GM18508 (cell line): ENCODE results near the gene CD6.

Experiments
- ATAC-seq: cut with Tn5 transposase; IDR thresholded peaks from one replicate; pipeline ENCODE4 v1.9.1; 2021; ENCODE audit warnings: moderate number of reproducible peaks; ENCODE audit not compliant: insufficient read depth, unreplicated experiment

The CD6 gene

GRCh38 chr11:61007383-61007955 is 36.0 kb downstream of the CD6 start:
- no peak for ATAC-seq

DNA sequence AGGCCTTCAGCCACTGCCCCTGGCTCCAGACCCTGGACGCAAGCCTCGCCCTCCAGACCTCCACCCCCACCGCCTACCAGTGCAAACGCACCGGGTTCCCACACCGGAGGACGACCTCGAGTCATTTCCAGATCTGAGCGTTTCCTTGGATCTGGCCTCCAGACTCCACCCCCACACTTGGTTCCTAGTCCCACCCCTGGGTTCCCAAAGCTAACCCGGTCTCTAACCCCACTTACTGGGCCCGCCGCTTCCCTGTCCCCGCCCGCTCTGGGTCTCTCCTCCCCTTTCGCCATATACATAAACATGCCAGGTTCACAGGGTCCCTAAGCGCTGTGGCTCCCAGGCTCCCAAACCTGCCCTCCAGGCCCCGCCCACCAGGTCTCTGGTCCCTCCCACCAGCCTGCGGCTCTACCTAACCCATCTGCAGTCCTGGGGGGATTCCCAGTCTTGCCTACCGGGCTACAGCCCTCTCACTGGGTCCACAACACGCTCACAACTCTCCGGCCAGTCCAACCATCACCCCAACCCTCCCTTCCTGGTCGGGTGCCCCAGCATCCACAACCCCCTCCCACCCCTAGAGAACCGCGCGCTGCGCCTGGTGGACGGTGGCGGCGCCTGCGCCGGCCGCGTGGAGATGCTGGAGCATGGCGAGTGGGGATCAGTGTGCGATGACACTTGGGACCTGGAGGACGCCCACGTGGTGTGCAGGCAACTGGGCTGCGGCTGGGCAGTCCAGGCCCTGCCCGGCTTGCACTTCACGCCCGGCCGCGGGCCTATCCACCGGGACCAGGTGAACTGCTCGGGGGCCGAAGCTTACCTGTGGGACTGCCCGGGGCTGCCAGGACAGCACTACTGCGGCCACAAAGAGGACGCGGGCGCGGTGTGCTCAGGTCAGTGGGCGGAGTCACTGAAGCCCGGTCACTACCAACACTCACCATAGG is 36.7 kb downstream of the CD6 start:
- ATAC-seq: no peak

- ATAC-seq: no peak
These were observed 37.5 kb downstream of the CD6 start for GRCh38 chr11:61008971-61009370.

DNA sequence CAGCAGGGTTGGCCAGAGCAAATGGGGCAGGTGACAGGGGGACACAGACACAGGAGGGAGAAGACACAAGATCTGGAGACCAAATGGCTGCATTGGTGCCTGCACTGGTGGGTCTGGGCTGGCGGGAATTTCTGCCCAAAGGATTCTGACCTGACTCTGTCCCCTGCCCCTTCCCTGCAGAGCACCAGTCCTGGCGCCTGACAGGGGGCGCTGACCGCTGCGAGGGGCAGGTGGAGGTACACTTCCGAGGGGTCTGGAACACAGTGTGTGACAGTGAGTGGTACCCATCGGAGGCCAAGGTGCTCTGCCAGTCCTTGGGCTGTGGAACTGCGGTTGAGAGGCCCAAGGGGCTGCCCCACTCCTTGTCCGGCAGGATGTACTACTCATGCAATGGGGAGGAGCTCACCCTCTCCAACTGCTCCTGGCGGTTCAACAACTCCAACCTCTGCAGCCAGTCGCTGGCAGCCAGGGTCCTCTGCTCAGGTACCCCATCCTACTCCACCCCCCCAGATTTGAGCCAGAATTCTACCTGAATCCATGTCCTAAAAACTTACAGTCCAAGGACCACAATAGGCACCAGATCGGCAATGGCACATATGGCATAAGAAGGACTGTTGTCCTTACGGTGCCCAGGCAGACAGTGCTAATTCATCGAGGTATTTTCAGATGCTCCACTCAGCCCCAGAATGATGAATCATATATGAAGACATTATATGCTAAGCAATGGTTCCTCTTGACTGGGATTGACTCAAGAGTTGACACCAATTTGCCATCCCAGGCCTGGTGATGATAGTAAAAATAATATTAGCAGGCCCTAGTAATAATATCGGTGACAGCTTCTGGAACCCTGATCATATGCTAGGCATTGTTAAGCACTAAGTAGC is 38.2 kb downstream of the CD6 start:
- no peak for ATAC-seq

DNA sequence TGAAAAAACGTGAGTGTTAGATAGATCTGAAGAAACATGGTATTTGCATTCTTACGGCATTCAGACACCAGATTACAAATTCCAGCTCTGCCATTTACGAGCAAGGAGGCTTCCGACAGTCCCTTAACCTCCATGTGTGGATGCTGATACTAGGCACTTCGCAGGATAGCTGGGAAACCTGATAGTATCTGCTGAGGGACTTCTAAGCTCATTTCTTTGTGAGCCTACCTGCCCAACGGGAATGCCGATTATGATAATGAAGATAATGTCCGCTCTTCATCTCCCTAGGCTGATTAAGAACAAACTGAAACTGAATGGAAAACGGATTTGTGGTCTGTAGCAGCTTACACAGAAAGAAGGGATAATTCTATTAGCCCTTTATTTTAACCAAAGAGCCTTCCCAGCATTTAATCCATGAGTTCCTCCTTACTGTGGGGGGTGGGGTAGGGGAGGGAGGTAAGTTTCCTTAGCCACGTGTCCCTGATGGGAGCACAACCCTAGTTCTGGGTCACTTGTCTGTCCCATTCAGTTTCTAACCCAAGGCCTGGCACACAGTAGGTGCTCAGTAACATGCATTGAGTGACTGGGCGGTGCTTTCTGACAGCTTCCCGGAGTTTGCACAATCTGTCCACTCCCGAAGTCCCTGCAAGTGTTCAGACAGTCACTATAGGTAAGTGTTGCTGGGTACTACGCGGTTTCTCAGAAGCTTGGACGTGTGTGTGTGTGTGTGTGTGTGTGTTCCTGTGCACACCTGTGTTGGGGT is 39.2 kb downstream of the CD6 start:
- ATAC-seq: no peak

DNA sequence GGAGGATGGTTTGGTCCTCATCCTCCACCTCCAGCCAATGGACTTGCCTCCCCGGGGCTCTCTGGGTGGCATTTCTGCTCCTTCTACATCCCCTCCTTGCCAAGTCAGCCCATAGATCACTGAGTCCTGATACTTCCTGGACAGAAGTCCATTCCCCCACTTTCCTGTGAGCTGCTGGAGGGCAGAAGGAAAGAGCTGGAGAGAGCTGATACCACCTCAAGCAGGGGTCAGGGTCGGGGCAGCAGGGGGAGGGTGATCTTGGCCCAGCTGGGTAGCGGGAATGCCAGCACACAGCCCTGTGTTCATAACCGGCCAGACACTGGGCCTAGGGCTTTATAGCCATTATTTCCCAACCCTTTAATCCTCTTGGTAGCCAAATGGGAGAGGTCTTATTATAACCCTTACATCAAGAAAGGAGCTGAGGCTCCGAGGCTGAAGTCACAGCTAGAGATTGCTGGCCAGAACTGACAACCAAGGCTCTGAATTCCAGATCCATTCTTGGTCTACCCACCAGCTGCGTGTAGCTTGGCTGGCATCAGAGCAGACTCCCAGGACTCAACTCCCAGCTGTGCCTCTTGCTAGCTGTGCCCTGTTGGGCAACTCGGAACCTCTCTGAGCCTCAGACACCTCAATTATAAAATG is 39.9 kb downstream of the CD6 start:
- ATAC-seq: no peak

DNA sequence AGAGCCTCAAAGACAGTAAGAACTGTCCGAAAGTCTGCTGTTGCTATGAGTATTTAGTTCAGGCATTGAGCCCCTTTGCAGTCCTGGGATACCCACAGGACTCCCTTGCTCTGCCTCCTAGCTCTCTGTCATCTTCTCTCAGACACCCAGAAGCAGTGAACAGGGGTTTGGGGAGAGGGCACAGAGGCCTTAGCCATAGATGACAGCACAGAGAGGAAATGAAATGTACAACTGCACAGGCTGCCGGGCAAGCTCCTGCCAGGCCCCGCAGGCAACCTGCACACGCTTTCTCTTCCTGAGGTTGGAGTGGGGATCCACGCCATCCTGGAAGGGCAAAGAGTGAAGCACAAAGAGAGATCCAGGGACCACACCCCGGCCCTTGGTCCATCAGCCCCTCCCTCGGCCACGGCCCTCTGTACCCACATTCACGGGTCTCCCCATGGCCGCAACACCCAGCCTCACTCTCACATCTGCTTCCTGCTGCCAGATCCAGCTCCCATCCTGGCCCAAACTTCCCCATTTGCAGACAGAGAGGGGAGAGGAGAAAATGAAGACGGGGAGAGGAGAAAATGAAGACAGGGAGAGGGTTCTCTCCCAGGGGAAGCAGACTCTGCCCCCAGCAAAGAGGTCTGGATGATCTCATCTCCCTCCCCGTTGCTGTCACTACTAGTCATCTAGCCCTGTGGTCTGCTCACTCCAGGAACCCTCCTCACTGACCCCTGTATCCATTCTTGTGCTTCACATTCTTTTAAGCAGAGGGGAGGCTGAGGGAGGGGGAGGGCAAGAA is 40.7 kb downstream of the CD6 start:
- ATAC-seq: no peak

GRCh38 chr11:61012737-61013215 is 41.3 kb downstream of the CD6 start:
- no peak for ATAC-seq

- no peak for ATAC-seq
These were observed 46.6 kb downstream of the CD6 start for GRCh38 chr11:61018059-61018458.

- no peak for ATAC-seq
These were observed 47.8 kb downstream of the CD6 start for GRCh38 chr11:61019037-61019831.

DNA sequence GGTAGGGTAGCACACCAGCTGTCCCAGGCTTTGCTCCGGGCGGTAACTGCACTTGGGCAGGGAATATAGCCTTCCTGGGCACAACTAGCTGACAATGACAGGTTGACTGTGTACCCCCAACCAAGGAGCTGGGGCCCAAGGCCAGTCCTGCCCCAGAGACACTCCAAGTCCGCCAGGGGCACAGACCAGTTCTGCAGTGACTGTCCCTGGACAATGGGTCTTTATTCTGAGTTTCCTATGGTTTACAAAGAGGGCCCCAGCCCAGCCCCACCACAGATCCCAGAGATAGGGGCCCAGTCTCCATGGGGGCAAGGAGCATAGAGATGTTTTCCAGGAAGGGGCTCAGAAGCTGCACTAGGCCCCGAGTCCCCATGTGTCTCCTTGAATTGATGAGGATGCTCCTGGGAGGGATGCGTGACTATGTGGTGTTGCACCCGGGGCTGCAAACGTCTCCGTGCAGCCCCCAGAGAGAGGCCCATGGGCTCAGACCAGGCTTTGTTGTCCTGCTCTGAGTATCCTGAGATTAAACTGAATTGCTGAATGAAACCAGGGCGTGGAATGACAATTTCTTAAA is 48.4 kb downstream of the CD6 start:
- ATAC-seq: no peak

GRCh38 chr11:61020551-61021235 is 49.2 kb downstream of the CD6 start:
- no peak for ATAC-seq

DNA sequence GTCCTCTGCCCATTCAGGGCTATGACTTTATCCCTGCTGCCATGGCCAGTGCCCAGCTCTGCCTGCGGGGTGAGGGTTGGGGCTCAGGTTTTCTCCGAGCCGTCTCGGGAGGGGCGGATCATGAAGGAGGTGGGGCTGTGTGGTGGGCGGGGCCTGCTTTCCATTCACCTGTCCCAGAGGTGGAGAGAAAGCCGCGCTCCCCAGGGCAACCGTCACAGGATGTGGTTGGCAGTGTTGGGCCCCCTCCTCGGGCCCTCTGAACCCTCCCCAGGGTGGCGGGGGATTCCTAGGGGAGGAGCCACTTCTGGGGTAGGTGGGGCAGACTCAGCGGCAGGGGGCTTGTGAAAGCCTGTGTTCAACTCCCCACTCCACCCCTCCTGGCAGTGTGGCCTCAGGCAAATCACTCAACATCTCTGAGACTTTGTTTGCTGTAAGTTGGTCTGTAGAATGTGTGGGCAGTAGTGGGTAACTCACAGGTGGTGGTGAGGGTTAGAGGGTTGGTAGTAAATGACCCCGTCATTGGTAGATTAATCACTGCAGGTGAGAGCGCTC is 50.3 kb downstream of the CD6 start:
- no peak for ATAC-seq

DNA sequence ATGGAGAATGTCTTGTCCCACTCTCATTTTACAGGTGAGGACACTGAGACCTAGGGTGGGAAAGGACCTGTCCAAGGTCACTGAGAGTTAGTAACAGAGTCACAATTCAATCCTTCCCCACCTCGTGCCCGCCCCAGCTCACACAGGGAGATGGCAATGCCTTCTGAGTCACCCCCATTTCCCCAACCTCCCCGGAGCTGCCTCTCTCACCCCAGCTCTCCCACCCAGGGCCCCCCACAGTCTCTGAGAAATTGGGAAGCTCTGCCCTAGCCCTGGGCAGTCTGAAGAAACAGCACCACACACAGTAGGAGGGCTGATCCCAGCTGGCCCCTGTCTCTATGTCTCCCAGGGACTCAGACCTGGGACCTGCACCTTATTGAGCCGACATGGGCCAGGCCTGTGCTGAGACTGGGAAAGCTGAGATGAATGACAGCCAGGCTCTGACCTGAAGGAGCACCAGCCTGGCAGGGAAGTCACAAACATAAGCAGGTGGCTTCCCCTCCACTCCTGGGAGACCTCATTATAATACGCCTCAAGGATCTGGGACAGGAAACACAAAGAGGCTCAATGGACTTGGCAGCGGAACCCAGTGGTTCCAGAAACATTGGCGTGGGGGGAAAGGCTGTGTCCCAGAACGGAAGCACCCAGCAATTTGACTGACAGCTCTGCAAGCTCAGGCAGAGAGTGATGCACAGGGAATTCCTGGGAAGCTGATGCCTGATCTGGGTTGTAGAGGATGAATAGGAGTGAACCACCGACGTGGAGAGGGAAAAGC is 51.0 kb downstream of the CD6 start:
- ATAC-seq: no peak

- no peak for ATAC-seq
These were observed 51.8 kb downstream of the CD6 start for GRCh38 chr11:61023086-61023965.
